GM19467 (cell line): ENCODE measurements around the gene LHFPL3.
"Not testable (repeated sequence)": the region's sequence is repeated elsewhere in the genome, so short reads cannot be mapped to it uniquely, and the experiment has no call there.

Source experiments
- ATAC-seq: cut with Tn5 transposase; IDR thresholded peaks from one replicate; pipeline ENCODE4 v1.9.1; 2021; ENCODE audit warnings: mild to moderate bottlenecking, moderate library complexity; ENCODE audit not compliant: unreplicated experiment

LHFPL3 gene

GRCh38 chr7:104328296-104328969 lies at the start of gene LHFPL3:
Gene LHFPL3 (plus strand): TSS chr7:104328603.
- ATAC-seq: no peak

GRCh38 chr7:104281685-104282084 lies 46.7 kb upstream of the LHFPL3 start:
- ATAC-seq: not testable (repeated sequence)

DNA sequence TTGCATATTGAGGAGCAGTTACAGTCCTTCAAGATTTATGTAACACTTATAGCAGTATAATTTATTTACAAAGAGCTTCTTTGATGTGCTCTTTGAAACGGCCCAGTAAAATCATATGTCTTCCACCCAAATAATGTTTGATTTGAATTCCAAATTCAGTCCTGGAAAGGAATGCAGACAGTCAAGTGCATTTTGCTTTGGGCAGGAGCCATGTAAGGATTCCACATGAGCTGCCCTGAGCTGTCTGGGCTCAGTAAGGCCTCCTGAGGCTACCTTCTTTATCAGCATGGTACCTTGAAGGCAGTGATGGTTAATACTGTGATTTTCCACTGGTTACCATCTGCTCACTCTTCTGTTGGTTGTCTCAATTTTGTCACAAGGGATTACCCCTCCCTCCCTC lies 41.6 kb upstream of the LHFPL3 start:
- ATAC-seq: no peak

GRCh38 chr7:104288137-104288536 lies 40.3 kb upstream of the LHFPL3 start:
- no peak for ATAC-seq

GRCh38 chr7:104294291-104294690 lies 34.1 kb upstream of the LHFPL3 start:
- ATAC-seq: no peak

- ATAC-seq: no peak
Measured at GRCh38 chr7:104296266-104296665, 32.1 kb upstream of the LHFPL3 start.

DNA sequence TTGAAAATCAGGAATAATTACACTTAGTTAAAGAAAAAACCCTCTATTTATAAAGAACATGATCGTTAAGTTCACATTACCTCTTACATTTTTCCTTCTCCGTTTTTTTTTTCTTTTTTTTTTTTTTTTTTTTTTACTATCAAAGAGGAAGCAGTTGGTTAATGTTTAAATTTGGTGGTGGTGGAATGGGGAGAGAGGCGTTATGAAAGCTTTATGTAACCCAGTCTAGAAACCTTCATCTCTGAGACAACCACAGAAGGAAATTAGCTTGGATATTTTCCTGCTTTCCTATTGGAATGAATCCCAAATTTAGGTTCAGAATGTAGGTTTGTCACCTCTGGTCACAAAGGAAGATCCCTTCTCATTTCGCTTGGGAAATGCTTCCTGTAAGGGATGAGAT lies 31.5 kb upstream of the LHFPL3 start:
- ATAC-seq: no peak

GRCh38 chr7:104299323-104299722 lies 29.1 kb upstream of the LHFPL3 start:
- ATAC-seq: no peak

GRCh38 chr7:104299777-104300176 lies 28.6 kb upstream of the LHFPL3 start:
- no peak for ATAC-seq

- no peak for ATAC-seq
Measured at GRCh38 chr7:104306793-104307192, 21.6 kb upstream of the LHFPL3 start.

GRCh38 chr7:104317948-104318629 lies 10.3 kb upstream of the LHFPL3 start:
- no peak for ATAC-seq

GRCh38 chr7:104327534-104327933 lies 869 bp upstream of the LHFPL3 start:
- no peak for ATAC-seq

DNA sequence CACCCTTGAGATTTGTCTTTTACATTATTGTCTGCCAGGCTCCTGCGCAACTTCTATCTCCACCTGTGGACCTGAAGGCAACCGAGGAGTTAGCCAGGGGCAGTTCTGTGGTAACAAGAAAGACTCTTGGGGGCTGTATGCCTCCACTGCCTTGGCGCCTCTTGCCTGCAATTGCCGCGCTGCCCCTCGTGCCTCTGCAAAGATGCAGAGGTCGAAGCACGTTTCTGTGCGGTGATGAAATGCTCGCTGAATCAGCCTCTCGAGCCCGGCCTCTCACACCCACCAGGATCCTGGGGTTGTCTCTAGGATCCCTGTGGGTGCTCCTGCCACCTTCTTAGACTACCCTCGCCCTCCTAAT lies 486 bp upstream of the LHFPL3 start:
- no peak for ATAC-seq

DNA sequence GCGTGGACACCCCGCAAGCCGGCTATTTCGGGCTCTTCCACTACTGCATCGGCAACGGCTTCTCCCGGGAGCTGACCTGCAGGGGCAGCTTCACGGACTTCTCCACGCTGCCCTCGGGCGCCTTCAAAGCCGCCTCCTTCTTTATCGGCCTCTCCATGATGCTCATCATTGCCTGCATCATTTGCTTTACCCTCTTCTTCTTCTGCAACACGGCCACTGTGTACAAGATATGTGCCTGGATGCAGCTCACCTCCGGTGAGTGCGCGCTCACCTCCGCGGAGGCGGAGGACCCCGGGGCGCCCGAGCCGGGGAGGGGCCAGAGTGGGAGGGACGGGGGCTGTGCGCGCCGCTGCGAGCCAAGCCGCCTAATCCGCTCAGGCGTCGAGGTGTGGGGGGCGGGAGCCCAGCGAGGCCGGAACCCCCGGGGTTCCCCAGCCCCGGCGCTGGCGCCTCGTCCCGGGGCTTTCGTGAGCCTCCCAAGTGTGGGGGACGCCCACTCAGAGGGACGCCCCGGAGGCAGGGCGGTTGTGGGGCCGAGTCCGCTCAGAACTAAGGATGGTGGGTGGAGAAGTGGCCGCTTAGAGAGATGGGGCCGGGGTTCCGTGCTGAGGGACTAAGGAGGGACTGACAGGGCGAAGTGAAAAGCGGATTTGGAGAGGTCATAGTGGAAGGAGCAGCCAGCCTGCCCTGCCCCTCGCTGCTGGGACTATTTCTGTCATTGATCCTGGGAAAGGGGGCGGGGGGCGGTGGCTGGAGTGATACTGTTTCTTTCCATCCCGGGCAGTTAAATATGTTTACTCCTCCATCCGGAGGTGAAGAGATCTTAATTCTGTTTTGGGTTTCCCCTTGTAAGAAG lies 795 bp downstream of the LHFPL3 start:
- ATAC-seq: no peak

GRCh38 chr7:104341546-104341945 lies 13.1 kb downstream of the LHFPL3 start:
- no peak for ATAC-seq

- no peak for ATAC-seq
Measured at GRCh38 chr7:104352736-104353135, 24.3 kb downstream of the LHFPL3 start.

- no peak for ATAC-seq
Measured at GRCh38 chr7:104357166-104357565, 28.8 kb downstream of the LHFPL3 start.

- ATAC-seq: no peak
Measured at GRCh38 chr7:104358446-104359132, 30.2 kb downstream of the LHFPL3 start.

GRCh38 chr7:104362756-104363155 lies 34.4 kb downstream of the LHFPL3 start:
- no peak for ATAC-seq

DNA sequence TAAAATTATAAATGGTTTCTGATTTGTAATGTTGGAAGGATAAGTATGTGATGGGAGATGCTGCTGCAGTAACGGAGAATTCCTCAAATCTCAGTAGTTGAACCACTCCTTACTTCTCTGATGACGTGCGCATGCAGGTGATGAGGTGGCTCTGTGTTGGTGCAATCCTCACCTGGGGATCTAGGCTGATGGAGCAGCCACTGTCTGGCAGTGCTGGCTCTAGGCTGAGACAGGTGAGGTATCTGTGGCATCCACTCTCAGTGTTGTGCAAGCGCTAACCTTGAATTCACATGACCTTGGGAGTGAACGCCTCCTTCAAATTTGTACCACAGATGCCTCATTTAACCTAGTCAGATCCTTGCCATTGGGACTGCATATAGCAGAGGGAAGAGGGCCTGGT lies 35.0 kb downstream of the LHFPL3 start:
- ATAC-seq: no peak

DNA sequence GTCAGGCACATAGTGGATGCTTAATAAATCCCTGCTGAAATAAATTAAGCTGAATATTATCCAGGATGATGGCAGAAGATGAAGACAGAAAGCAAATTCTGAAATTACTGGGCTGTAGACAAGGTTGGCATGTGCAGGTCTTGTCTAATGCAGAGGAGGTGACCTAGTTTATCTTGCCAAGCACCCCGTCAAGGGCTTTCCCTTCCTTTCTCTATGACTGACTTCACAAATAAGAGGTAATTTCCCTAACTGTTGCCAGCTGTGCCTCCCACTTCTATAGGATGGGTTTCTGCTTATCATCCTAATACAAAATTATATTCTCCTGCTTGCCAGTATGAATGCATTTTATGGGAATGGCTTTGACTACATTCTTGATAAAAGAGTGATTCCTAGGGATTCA lies 38.0 kb downstream of the LHFPL3 start:
- ATAC-seq: no peak
